HUDEP-2 (cell line): ENCODE measurements around the gene ARFRP1.
"Not testable (repeated sequence)": the region's sequence is repeated elsewhere in the genome, so short reads cannot be mapped to it uniquely, and the experiment has no call there.

ENCODE experiments used
- DNase-seq, 76 experiments: peaks; one replicate each; lab custom pipeline; 2025; ENCODE audit not compliant: unreplicated experiment in 76 of 76; lab: John Stamatoyannopoulos, UW

Gene ARFRP1

DNA sequence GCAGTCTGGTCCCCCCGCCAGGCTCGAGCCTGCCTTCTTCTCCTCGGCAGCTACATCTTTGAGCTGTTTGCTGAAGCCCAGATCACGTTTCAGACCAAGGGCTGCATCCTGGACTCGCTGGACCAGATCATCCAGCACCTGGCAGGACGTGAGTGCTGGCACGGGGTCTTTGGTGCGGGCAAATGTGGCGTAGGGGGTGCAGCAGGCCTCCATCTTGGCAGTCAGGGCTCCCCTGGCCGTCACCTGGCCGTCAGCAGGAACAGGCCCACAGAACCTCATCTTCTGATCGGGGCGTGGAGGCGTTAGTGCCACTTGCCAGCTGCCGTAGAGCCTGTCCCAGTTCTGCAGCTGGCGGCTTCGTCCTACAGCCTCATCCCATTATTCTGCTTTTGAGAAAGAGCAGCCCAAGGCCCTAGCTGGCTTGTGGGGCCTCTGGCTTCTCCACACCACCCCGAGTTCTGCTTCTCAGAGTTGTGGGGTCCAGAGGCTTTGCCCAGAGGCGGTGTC lies 27.9 kb downstream of the ARFRP1 start:
- DNase-seq = no peak

DNA sequence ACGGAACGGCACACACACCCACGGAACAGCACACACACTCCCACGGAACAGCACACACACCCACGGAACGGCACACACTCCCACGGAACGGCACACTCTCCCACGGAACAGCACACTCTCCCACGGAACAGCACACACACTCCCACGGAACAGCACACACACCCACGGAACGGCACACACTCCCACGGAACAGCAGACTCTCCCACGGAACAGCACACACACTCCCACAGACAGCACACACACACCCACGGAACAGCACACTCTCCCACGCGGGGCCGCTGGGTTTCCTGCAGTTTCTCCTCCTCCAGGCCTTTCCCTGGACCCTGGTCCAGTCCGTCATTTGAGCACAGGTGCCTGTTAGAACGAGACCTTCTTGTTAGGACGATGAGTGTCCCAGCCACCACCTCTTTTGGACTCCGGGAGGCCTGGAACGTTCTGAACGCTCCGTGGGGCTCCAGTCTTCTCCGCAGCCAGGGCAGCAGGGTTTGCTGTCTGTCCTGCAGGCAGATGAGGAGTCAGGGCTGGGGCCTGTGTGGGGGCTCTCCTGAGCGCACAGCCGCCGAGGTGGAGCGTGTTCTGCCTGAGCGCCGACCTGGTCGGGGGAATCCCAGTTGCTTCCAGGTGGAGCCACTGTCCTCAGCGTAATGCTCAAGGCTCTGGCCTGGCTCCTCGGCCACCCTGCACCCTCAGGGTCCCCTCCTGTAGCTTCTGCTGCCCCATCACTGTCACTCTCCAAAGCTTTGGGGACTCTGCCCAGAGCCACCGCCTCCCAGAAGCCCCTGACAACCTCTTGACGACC lies 28.9 kb downstream of the ARFRP1 start:
- no peak for DNase-seq

- DNase-seq = no peak
Measured at GRCh38 chr20:63678071-63678470, 29.7 kb downstream of the ARFRP1 start.

DNA sequence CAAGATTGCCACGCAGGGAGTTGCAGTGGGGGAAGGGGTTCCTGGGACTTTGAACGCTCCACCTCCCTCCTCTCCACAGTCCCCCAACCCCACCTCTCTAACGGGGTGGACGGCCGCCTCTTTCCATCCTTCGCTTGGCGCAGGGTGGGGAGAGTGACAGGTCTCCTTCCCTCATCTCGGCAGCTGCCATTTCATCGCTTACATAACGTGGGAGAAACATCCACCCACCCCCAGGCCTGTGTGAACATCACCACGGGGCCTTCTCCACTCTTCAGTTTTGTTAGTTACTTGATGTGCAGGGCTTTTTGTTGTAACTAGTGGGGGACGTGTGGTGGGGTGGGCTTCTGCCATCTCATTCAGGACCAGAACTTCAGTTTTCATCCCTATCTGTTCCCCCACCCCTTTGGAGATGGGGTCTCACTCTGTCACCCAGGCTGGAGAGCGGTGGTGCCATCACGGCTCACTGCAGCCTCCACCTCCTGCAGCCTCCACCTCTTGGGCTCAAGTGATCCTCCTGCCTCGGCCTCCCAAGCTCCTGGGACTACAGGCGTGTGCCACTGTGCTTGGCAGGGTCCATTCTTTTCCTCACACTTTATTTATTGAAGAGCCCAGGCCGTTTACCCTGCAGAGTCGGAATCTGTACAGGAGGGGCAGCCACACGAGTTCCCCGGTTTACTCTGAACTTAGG lies 32.0 kb downstream of the ARFRP1 start:
- DNase-seq = no peak

DNA sequence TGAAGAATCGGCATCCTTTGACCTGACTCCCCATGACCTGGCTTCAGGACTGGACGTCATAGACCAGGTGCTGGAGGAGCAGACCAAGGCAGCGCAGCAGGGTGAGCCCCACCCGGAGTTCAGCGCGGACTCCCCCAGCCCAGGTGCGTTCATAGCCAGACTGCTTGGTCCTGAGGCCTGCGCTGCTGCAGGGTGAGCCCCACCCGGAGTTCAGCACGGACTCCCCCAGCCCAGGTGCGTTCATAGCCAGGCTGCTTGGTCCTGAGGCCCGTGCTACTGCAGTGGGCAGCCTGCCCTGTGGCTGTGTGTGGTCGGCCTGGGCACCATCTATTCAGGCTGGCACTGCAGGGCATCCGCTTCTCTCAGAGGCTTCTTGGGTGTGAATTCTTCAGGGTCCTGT lies 33.8 kb downstream of the ARFRP1 start:
- no peak for DNase-seq

- no peak for DNase-seq
Measured at GRCh38 chr20:63672666-63673065, 35.1 kb downstream of the ARFRP1 start.

DNA sequence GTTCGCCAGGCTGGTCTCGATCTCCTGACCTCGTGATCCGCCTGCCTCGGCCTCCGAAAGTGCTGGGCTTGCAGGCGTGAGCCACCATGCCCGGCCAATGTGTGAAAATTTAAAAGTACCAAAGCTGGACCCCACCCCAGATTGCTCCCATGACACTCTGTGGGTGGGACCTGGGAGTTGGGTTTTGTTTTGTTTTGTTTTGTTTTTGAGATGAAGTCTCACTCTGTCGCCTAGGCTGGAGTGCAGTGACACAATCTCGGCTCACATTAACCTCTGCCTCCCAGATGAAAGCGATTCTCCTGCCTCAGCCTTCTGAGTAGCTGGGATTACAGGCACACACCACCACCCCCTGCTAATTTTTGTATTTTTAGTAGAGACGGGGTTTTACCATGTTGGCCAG lies 36.1 kb downstream of the ARFRP1 start:
- DNase-seq = not testable (repeated sequence)

GRCh38 chr20:63668351-63668750 lies 39.4 kb downstream of the ARFRP1 start:
- DNase-seq = no peak

DNA sequence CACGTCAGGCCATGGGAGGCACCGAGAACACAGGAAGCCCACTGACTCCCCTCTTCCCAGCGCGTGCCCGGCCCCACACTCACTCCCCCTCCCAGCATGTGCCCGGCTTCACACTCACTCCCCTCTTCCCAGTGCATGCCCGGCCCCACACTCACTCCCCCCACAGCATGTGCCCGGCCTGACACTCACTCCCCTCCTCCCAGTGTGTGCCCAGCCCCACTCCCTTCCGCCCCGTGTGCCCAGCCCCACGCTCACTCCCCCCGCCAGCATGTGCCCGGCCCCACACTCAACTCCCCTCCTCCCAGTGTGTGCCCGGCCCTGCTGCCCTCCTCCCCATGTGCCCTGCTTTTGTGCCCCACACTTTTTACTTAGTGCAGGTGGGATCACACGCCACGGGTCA lies 39.9 kb downstream of the ARFRP1 start:
- no peak for DNase-seq

- DNase-seq = no peak
Measured at GRCh38 chr20:63665708-63666107, 42.1 kb downstream of the ARFRP1 start.

- no peak for DNase-seq
Measured at GRCh38 chr20:63664861-63665594, 42.7 kb downstream of the ARFRP1 start.

DNA sequence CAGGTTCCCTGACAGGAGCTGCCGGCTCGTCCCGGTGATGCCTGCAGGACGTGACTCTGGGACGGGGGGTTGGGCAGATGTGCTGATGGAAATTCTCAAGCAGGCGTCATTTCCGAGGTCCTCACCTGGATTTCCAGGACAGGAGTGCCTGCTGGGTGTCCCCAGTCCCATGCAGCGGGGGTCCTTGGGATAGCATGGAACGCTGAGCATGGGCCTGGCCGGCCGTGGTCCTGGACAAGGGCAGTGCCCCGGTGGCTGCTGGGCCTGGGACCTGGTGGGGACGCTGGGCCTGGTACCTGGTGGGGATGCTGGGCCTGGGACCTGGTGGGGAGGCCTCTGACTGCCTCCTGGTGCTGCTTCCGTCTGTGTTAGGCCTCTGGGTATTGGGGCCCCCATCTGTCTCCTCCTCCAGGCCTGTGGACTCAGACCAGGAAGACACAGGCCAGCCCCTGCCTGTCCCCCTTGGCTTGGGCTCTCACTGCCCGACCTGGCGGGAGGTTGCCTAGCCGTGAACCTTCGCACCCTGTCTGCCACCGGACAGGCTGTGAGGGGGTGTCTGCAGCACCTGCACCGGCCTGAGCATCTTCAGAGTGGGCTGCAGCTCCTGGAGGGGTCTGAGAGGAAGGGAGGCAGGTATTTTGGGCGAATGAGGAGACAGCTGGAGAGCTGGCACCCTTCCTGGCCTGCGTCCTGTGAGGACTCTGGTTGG lies 43.5 kb downstream of the ARFRP1 start:
- no peak for DNase-seq

- DNase-seq = no peak
Measured at GRCh38 chr20:63663332-63664066, 44.3 kb downstream of the ARFRP1 start.

GRCh38 chr20:63662813-63663189 lies 45.0 kb downstream of the ARFRP1 start:
- DNase-seq = no peak

DNA sequence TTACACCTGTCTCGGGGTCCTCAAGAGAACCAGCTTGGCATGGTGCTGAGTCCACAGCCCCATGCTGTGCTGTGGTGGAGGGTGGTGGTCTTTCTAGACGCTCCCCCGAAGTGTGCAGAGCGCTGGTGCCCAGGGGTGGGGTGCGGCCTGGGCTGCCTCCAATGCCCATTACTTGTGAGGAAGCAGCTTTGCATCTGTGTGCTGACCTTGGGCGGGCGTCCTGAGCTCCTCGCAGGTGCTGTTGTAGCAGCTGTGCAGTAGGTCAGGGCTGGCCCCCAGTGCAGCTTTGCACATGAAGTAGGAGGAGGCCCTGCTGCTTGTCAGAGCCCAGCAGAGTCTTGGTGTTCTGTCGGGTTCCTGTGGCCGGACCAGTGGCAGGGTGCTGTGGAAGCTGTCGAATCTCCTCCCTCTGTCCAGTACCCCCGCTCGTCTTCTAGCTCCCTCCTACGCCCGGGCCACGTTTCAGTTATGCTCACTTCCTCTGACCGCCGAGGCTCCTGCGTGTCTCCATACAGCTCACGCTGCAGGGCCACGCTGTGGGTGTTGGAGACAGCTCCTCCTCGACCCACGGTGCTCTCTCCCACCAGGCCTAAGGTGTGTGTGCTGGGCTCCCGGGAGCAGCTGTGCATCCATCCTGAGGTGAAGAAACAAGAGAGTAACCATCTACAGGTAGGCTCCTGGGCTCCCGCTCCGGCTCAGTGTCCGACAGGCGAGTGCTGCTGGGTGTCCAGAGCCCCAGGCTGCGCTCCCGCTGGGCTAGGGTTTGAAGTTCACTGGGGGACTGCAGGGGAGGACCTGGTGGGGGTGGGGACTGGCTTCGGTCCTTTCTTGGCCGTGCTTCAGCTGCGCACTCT lies 45.6 kb downstream of the ARFRP1 start:
- no peak for DNase-seq

- no peak for DNase-seq
Measured at GRCh38 chr20:63661108-63661507, 46.7 kb downstream of the ARFRP1 start.

DNA sequence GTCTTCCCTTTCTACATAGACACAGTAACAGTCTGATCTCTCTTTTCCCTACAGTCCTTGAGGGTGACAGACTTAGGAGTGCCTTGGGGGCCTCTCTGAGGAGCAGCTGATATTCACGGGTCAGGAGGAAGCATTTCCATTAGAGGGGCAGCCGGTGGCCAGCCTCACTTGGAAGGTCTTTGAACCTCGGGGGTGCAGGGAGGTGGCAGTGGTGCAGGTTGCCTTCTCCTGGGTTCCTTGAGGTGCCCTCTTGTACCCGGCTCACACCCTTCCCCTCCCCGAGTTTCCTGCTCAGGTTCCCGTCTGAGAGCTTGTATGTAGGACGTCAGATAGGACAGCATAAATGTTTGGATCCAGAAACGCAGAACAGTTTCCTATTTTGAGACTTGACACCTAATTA lies 47.2 kb downstream of the ARFRP1 start:
- DNase-seq = no peak

GRCh38 chr20:63660174-63660573 lies 47.6 kb downstream of the ARFRP1 start:
- DNase-seq = not testable (repeated sequence)

DNA sequence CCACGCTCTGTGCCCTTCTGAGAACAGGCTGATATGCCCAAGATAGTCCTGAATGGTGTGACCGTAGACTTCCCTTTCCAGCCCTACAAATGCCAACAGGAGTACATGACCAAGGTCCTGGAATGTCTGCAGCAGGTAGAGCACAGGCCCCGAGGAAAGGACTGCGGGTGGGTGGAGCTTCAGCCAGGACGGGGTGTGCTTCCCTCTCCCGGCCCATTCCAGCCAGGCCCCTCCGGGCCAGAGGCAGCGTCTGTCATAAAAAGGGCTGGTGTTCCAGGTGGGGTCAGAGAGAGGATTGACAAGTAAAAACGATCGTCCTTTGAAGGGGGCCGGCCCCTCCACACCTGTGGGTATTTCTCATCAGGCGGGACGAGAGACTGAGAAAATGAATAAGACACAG lies 48.4 kb downstream of the ARFRP1 start:
- DNase-seq = no peak
